Heart right ventricle (tissue), 16 donors: ENCODE results near the gene PARP3. TPM values are rescaled to one million over a fixed set of nuclear protein-coding genes. Genes with fewer than 3 reads are reported as not detected.

Experiments
- ATAC-seq, 8 donors: fragments of 200-7000 bp; cut with Tn5 transposase; one replicate each; pipeline ENCODE4 v1.9.1; 2020; ENCODE audit warnings: mild to moderate bottlenecking in 8 of 8, moderate library complexity in 8 of 8, moderate number of reproducible peaks in 1 of 8
- DNase-seq, 2 donors: peaks; one replicate each; pipeline ENCODE4 v3.0.0-alpha.2; 2020
- H3K27ac ChIP-seq, 10 donors: fragments of 200-600 bp; sonication (generic) in 2 of 10; one replicate each; pipeline versions ENCODE4 v1.5.0 to v1.8.0; 2020 to 2022; ENCODE audit warnings: mild to moderate bottlenecking in 3 of 10
- H3K27me3 ChIP-seq, 7 donors: fragments of 200-600 bp; one replicate each; pipeline ENCODE4 v1.8.0; 2021 to 2022; ENCODE audit warnings: mild to moderate bottlenecking in 2 of 7
- H3K36me3 ChIP-seq, 9 donors: fragments of 200-600 bp; sonication (generic) in 1 of 9; one replicate each; pipeline versions ENCODE4 v1.5.0 to v1.8.0; 2020 to 2022; ENCODE audit warnings: mild to moderate bottlenecking in 2 of 9
- H3K4me1 ChIP-seq, 9 donors: fragments of 200-600 bp; sonication (generic) in 1 of 9; one replicate each; pipeline versions ENCODE4 v1.5.0 to v1.8.0; 2020 to 2022; ENCODE audit warnings: mild to moderate bottlenecking in 4 of 9
- H3K4me3 ChIP-seq, 10 donors: fragments of 200-600 bp; sonication (generic) in 2 of 10; one replicate each; pipeline versions ENCODE4 v1.5.0 to v1.8.0; 2020 to 2022; ENCODE audit warnings: mild to moderate bottlenecking in 7 of 10, moderate library complexity in 2 of 10
- H3K9me3 ChIP-seq, 11 donors: fragments of 200-600 bp in 10 of 11; sonication (generic) in 2 of 11; one replicate each; pipeline versions ENCODE4 v1.5.0 to v1.8.0; 2013 to 2022; ENCODE audit warnings: mild to moderate bottlenecking in 2 of 11, control low read depth in 1 of 11, moderate library complexity in 1 of 11
- WGBS, 2 donors: extraction: QIAGEN DNeasy Blood & Tissue Kit; methylation state at CpG; one replicate each; pipeline ENCODE4 v1.1.7; 2013; ENCODE audit warnings: inconsistent platforms in 1 of 2; 5-methylcytosine and 5-hydroxymethylcytosine counted together
- intact Hi-C, 10 donors: fragments of 100-400 bp; cut with DNase I; formaldehyde crosslinking; loops; one replicate each; pipeline versions ENCODE4 v1.11.1 to v1.14.2; 2022
- polyA plus RNA-seq, 2 donors: library from polyadenylated mRNA; stranded (reverse); fragments of 200-250 nt; gene quantifications; one replicate each; pipeline ENCODE4 v1.2.3, GENCODE V29; 2013
- total RNA-seq, 10 donors: library from RNA; stranded (reverse); fragmentation: NEBNext Ultra II Directional in 3 of 10; extraction: Animal tissue kit (Norgen Biotek cat#: 25700) in 3 of 10; gene quantifications; one replicate each; pipeline versions ENCODE4 v1.2.1 to v1.2.4, GENCODE V29; 2021 to 2023
- TF ChIP-seq, protein P1 (sequence below), 9 donors: fragments of 200-600 bp; sonication (generic) in 2 of 9; IDR thresholded peaks; one replicate each; pipeline versions ENCODE4 v1.5.0 to v1.8.0; 2021 to 2022; ENCODE audit warnings: antibody characterized with exemption in 9 of 9, mild to moderate bottlenecking in 5 of 9, moderate library complexity in 1 of 9
- donor health status: Arrhythmogenic right ventricular cardiomyopathy.
- donor health status: ischemic (EF 13 %, LVEDD 7.1; RV severe dilation, severe dysfunction).
- donor health status: healthy with polysubstance abuse.
- donor health status: DM: no; HTN: yes; CAD: no.
- donor health status: DM: no; HTN: no; CAD: no.
- donor health status: ischemic (EF 25% LVEDD 6.9; RV normal size, moderate dysfunction).
- donor health status: ischemic (EF 25% LVEDD 5.7; RV mildly dilated, moderate dysfunction).
- donor health status: healthy.
- donor health status: DM: yes; HTN: yes; CAD: no.
- donor health status: Ischemic cardiomyopathy.
- donor health status: ischemic (EF 35%, LVEDD 5.7; RV mildly dilated, moderate dysfunction).
- donor health status: nonischemic (EF 11% LVEDD 7.7; RV severe dilation, severe dysfunction).
- donor health status: DM: yes; HTN: yes; CAD: no.
- donor health status: PGD.
- donor health status: ischemic (EF 29% LVEDD 5.4; RV normal size, mild dysfunction).
- donor health status: nonischemic (EF 23%, LVEDD 6.1; RV moderate dilation, normal function).

PARP3 gene
- total and polyA plus RNA-seq, 12 donors = 7.0 to 34.5 (median 16.6) TPM

DNA sequence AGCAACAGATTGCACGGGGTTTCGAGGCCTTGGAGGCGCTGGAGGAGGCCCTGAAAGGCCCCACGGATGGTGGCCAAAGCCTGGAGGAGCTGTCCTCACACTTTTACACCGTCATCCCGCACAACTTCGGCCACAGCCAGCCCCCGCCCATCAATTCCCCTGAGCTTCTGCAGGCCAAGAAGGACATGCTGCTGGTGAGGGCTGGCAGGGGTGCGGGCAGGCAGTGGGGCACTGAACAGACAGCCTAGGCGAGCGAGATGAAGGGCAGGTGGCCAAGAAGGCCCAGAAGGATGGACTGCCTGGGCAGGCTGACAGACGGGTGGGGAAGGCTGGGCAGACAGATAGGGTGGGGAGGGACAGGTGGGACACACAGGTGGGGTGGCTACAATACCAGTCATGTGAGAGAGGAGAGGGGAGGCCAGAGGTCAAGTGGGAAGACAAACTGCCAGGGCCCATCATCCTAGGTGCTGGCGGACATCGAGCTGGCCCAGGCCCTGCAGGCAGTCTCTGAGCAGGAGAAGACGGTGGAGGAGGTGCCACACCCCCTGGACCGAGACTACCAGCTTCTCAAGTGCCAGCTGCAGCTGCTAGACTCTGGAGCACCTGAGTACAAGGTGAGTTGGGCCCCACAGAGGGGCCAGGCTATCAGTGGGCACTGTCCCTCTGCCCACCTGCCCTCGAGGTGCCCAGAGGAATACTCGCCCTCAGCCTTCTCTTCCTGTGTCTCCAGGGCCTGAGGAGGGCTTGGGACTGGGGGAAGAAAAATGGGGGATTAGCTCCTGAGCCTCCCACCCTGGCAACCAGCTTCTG is 3.1 kb downstream of the PARP3 start:
- DNase-seq (no peak), ATAC-seq (no peak)
- Histone ChIP-seq H3K9me3 (no peaks in the 10 kb centered on the region), H3K4me3 (no peak overlapping the region), H3K27me3 (no peaks in the 10 kb centered on the region), H3K36me3 (peaks cover 0 to 49% (median 0%) of the 10 kb centered on the region in 9 donors), H3K4me1 (peaks cover 11 to 29% (median 28%) of the 10 kb centered on the region in 9 donors), H3K27ac (no peak overlapping the region)
- intact Hi-C loops = no loop called here
- TF ChIP-seq, protein P1, sequence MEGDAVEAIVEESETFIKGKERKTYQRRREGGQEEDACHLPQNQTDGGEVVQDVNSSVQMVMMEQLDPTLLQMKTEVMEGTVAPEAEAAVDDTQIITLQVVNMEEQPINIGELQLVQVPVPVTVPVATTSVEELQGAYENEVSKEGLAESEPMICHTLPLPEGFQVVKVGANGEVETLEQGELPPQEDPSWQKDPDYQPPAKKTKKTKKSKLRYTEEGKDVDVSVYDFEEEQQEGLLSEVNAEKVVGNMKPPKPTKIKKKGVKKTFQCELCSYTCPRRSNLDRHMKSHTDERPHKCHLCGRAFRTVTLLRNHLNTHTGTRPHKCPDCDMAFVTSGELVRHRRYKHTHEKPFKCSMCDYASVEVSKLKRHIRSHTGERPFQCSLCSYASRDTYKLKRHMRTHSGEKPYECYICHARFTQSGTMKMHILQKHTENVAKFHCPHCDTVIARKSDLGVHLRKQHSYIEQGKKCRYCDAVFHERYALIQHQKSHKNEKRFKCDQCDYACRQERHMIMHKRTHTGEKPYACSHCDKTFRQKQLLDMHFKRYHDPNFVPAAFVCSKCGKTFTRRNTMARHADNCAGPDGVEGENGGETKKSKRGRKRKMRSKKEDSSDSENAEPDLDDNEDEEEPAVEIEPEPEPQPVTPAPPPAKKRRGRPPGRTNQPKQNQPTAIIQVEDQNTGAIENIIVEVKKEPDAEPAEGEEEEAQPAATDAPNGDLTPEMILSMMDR (IDR thresholded peaks at IDR 0.05) = no peak
- 91 to 92% methylated on average over 18 of the region's 18 CpGs for WGBS, 2 donors

DNA sequence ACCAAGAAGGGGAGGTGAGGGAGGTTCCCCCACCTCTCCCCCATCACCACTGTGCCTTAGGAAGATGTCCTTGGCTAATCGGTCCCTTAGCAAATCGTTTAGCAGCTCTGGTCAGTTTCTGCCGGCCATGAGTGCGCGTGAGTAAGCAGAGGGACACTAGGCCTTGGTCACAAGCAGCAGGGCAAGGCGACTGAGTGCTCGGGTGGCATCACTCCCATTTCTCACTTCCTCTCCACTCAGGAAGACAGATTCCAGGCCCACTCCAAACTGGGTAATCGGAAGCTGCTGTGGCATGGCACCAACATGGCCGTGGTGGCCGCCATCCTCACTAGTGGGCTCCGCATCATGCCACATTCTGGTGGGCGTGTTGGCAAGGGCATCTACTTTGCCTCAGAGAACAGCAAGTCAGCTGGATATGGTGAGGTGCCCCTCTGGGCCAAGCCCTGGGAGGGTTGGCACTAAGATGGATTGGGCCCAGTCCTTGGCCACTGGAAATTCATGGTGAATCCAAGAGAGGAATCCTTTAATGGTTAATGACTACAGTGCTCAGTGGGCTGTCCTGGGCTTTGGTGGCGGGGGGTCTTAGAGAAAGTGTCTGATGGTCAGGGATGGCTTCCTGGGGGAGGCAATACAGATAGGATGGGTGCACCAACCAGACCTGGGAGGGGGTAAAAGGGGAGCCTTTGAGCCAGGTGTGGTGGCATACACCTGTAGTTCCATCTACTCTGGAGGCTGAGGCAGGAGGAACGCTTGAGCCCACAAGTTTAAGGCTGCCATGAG is 4.0 kb downstream of the PARP3 start:
- DNase-seq (no peak), ATAC-seq (no peak)
- H3K36me3 ChIP-seq = peaks cover 0 to 50% (median 0%) of the 10 kb centered on the region in 9 donors
- H3K27me3 ChIP-seq = no peaks in the 10 kb centered on the region
- H3K4me1 ChIP-seq = peaks cover 8 to 20% (median 19%) of the 10 kb centered on the region in 9 donors
- intact Hi-C loops = no loop called here
- TF ChIP-seq, protein P1 (IDR thresholded peaks at IDR 0.05) = no peak
- 95% methylated on average over 14 of the region's 14 CpGs for WGBS, 2 donors
- no peak overlapping the region for H3K27ac ChIP-seq
- H3K4me3 ChIP-seq = no peak overlapping the region
- no peaks in the 10 kb centered on the region for H3K9me3 ChIP-seq

GRCh38 chr3:51946796-51947195 is 4.6 kb downstream of the PARP3 start:
- Histone ChIP-seq H3K4me3 (no peak overlapping the region), H3K36me3 (peaks cover 0 to 50% (median 0%) of the 10 kb centered on the region in 9 donors)

More at GRCh38 chr3:51946796-51947195, 4.6 kb downstream of the PARP3 start:
- 65 to 85% methylated on average over 4 of the region's 4 CpGs for WGBS, 2 donors
- peaks cover 8 to 16% (median 13%) of the 10 kb centered on the region in 9 donors for H3K4me1 ChIP-seq
- no peak for DNase-seq
- H3K9me3 ChIP-seq = no peaks in the 10 kb centered on the region
- ATAC-seq = no peak
- intact Hi-C loops = no loop called here
- no peak overlapping the region for H3K27ac ChIP-seq
- TF ChIP-seq, protein P1 (IDR thresholded peaks at IDR 0.05) = no peak
- H3K27me3 ChIP-seq = no peaks in the 10 kb centered on the region
